PC-9 (cell line): ENCODE results near the gene HIGD1B.

Experiments
- CTCF ChIP-seq: fragments of 200-600 bp; sonication (generic); conservative IDR thresholded peaks from 2 replicates; pipeline ENCODE4 v1.6.1; 2017; ENCODE audit warnings: mixed run types, antibody characterized with exemption, mild to moderate bottlenecking, moderate library complexity
- EZH2 ChIP-seq: fragments of 200-600 bp; sonication (generic); IDR thresholded peaks from 2 replicates; pipeline ENCODE4 v1.8.0; 2017; ENCODE audit warnings: antibody characterized with exemption, low read depth

GRCh38 chr17:44848961-44849489 lies 1.3 kb downstream of the HIGD1B start:
- TF ChIP-seq CTCF: no peak
- TF ChIP-seq EZH2: no peak
